Measurements from ENCODE around the gene YWHAE. TPM values are rescaled to one million over a fixed set of nuclear protein-coding genes. Genes with fewer than 3 reads are reported as not detected.
"Not testable (repeated sequence)": the region's sequence is repeated elsewhere in the genome, so short reads cannot be mapped to it uniquely, and the experiment has no call there.

Gene YWHAE
- polyA plus RNA-seq, 2 donors = 246 to 324 TPM

DNA sequence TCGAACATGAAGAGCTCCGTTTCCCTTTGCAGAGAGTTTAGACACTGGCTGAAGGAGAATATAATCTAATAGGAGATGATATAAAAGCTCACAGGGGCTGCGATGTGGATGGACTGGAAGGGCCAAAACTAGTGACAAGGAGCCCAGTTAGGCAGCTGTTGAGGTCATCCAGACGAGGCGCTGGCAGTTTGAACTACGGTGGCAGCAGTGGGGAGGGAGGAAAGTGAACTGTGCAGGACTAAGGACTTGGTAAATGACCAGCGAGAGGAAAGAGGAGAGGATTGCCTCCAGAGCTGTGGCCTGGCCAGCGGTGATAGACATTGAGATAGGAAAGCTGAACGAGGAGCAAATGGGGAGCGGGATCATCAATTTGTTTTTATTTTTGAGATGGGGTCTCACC, 14.6 kb upstream of the YWHAE start:
- Histone ChIP-seq H3K4me1 (ENCODE audit: control insufficient read depth in 2 of 2, insufficient read depth in 2 of 2, low read length in 1 of 2) (peaks cover 0 to 3% of the 10 kb centered on the region in 2 donors), H3K9me3 (ENCODE audit: control insufficient read depth in 2 of 2, insufficient read depth in 1 of 2, low read depth in 1 of 2, low read length in 1 of 2) (no peaks in the 10 kb centered on the region), H3K36me3 (ENCODE audit: control insufficient read depth in 2 of 2, insufficient read depth in 2 of 2, low read length in 1 of 2) (peaks cover 0 to under 1% of the 10 kb centered on the region in 2 donors), H3K27ac (ENCODE audit: low read depth in 2 of 2, low read length in 1 of 2) (no peak overlapping the region), H3K27me3 (ENCODE audit: control insufficient read depth in 1 of 2, insufficient read depth in 2 of 2, low read length in 2 of 2) (no peaks in the 10 kb centered on the region), H3K4me3 (ENCODE audit: low read depth in 1 of 2, low read length in 2 of 2) (no peak overlapping the region)
- WGBS, 2 donors = 84 to 89% methylated on average over 10 of the region's 10 CpGs

DNA sequence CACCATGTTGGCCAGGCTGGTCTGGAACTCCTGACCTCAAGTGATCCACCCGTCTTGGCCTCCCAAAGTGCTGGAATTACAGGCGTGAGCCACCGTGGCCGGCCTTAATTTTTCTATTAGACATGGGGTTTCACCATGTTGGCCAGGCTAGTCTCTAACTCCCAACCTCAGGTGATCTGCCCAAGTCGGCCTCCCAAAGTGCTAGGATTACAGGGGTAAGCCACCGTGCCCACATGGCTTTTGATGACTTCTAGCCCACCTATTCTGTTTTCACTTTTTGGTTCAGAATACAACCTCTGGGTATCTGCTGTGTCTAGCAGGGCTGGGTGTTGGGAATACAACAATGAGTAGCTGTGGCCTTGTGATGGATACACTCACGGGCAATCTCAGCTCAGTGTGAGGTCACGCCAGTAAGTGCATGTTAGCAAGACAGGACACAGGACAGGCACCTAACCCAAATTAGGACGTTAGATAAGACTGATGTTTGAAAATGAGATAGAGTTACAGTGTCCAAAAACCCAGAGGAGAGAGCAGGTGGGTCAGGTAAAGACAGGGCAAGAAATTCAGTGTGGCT, 14.1 kb upstream of the YWHAE start:
- Histone ChIP-seq H3K27ac (ENCODE audit: low read depth in 2 of 2, low read length in 1 of 2) (no peak overlapping the region), H3K4me3 (ENCODE audit: low read depth in 1 of 2, low read length in 2 of 2) (no peak overlapping the region), H3K27me3 (ENCODE audit: control insufficient read depth in 1 of 2, insufficient read depth in 2 of 2, low read length in 2 of 2) (no peaks in the 10 kb centered on the region), H3K36me3 (ENCODE audit: control insufficient read depth in 2 of 2, insufficient read depth in 2 of 2, low read length in 1 of 2) (no peaks in the 10 kb centered on the region), H3K9me3 (ENCODE audit: control insufficient read depth in 2 of 2, insufficient read depth in 1 of 2, low read depth in 1 of 2, low read length in 1 of 2) (no peaks in the 10 kb centered on the region), H3K4me1 (ENCODE audit: control insufficient read depth in 2 of 2, insufficient read depth in 2 of 2, low read length in 1 of 2) (peaks cover 0 to 3% of the 10 kb centered on the region in 2 donors)
- 86 to 88% methylated on average over 9 of the region's 9 CpGs for WGBS, 2 donors

- WGBS, 2 donors = 58 to 59% methylated on average over 6 of the region's 6 CpGs
- H3K9me3 ChIP-seq (ENCODE audit: control insufficient read depth in 2 of 2, insufficient read depth in 1 of 2, low read depth in 1 of 2, low read length in 1 of 2) = no peaks in the 10 kb centered on the region
- no peak overlapping the region for H3K4me3 ChIP-seq (ENCODE audit: low read depth in 1 of 2, low read length in 2 of 2)
- H3K4me1 ChIP-seq (ENCODE audit: control insufficient read depth in 2 of 2, insufficient read depth in 2 of 2, low read length in 1 of 2) = peaks cover 0 to 3% of the 10 kb centered on the region in 2 donors
- H3K27ac ChIP-seq (ENCODE audit: low read depth in 2 of 2, low read length in 1 of 2) = peak overlapping the region in 1 of 2 donors; percentile 56
- no peaks in the 10 kb centered on the region for H3K27me3 ChIP-seq (ENCODE audit: control insufficient read depth in 1 of 2, insufficient read depth in 2 of 2, low read length in 2 of 2)
- no peaks in the 10 kb centered on the region for H3K36me3 ChIP-seq (ENCODE audit: control insufficient read depth in 2 of 2, insufficient read depth in 2 of 2, low read length in 1 of 2)
Measured at GRCh38 chr17:1413281-1413791, 13.3 kb upstream of the YWHAE start.

GRCh38 chr17:1412185-1413110, 12.4 kb upstream of the YWHAE start:
- Histone ChIP-seq H3K9me3 (ENCODE audit: control insufficient read depth in 2 of 2, insufficient read depth in 1 of 2, low read depth in 1 of 2, low read length in 1 of 2) (no peaks in the 10 kb centered on the region), H3K36me3 (ENCODE audit: control insufficient read depth in 2 of 2, insufficient read depth in 2 of 2, low read length in 1 of 2) (no peaks in the 10 kb centered on the region), H3K4me3 (ENCODE audit: low read depth in 1 of 2, low read length in 2 of 2) (no peak overlapping the region), H3K4me1 (ENCODE audit: control insufficient read depth in 2 of 2, insufficient read depth in 2 of 2, low read length in 1 of 2) (peaks cover 0 to 3% of the 10 kb centered on the region in 2 donors), H3K27ac (ENCODE audit: low read depth in 2 of 2, low read length in 1 of 2) (peak overlapping the region in 1 of 2 donors; percentile 43), H3K27me3 (ENCODE audit: control insufficient read depth in 1 of 2, insufficient read depth in 2 of 2, low read length in 2 of 2) (no peaks in the 10 kb centered on the region)
- WGBS, 2 donors = 71 to 76% methylated on average over 27 of the region's 27 CpGs

- H3K4me3 ChIP-seq (ENCODE audit: low read depth in 1 of 2, low read length in 2 of 2) = no peak overlapping the region
Measured at GRCh38 chr17:1402262-1402586, 2.2 kb upstream of the YWHAE start.

DNA sequence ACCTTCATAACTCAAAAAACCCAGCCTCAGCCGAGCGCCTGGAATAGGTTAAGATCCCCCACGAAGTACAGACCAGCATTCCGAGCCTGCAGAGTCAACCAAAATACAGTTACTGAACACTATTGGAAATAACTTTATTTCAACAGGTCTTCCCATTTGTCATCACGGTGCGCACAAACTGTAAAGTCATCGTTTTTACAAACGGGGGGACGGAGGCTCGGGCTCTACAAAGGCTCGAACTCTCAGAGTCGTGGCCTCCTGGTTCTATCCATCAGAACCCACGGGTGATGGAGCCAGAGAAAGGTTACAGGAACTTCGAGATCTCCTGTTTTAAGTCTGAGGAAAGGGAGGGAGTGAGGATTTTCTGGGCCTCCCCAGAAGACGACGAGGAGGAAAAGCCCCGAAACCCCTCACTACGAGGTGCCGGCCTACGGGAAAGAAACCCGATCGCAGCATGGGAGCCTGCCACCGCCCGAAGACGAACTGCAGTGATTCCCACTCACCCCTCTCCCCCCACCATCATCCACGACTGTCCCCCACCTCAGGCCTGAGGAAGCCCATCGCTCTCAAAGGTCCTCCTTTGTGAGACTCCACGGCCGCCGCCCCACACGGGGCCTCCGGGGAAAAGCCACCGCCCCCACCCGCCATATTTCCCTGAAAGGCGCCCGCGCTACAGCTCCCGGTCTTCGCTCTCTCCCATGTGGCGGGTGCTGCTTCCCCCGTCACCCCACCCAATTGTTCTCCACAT, 917 bp downstream of the YWHAE start:
- 1 to 2% methylated on average over 38 to 41 of the region's 41 CpGs for WGBS, 2 donors
- Histone ChIP-seq H3K27me3 (ENCODE audit: control insufficient read depth in 1 of 2, insufficient read depth in 2 of 2, low read length in 2 of 2) (no peaks in the 10 kb centered on the region), H3K27ac (ENCODE audit: low read depth in 2 of 2, low read length in 1 of 2) (peak overlapping the region; percentile 99 to 100), H3K9me3 (ENCODE audit: control insufficient read depth in 2 of 2, insufficient read depth in 1 of 2, low read depth in 1 of 2, low read length in 1 of 2) (no peaks in the 10 kb centered on the region), H3K4me3 (ENCODE audit: low read depth in 1 of 2, low read length in 2 of 2) (peak overlapping the region; percentile 96 to 99), H3K36me3 (ENCODE audit: control insufficient read depth in 2 of 2, insufficient read depth in 2 of 2, low read length in 1 of 2) (no peaks in the 10 kb centered on the region), H3K4me1 (ENCODE audit: control insufficient read depth in 2 of 2, insufficient read depth in 2 of 2, low read length in 1 of 2) (peaks cover 0 to 3% of the 10 kb centered on the region in 2 donors)

More at GRCh38 chr17:1402262-1402586, 2.2 kb upstream of the YWHAE start:
- Histone ChIP-seq H3K36me3 (ENCODE audit: control insufficient read depth in 2 of 2, insufficient read depth in 2 of 2, low read length in 1 of 2) (no peaks in the 10 kb centered on the region), H3K9me3 (ENCODE audit: control insufficient read depth in 2 of 2, insufficient read depth in 1 of 2, low read depth in 1 of 2, low read length in 1 of 2) (no peaks in the 10 kb centered on the region), H3K27ac (ENCODE audit: low read depth in 2 of 2, low read length in 1 of 2) (no peak overlapping the region), H3K4me1 (ENCODE audit: control insufficient read depth in 2 of 2, insufficient read depth in 2 of 2, low read length in 1 of 2) (no peaks in the 10 kb centered on the region), H3K27me3 (ENCODE audit: control insufficient read depth in 1 of 2, insufficient read depth in 2 of 2, low read length in 2 of 2) (no peaks in the 10 kb centered on the region)
- 94 to 97% methylated on average over 4 of the region's 4 CpGs for WGBS, 2 donors

DNA sequence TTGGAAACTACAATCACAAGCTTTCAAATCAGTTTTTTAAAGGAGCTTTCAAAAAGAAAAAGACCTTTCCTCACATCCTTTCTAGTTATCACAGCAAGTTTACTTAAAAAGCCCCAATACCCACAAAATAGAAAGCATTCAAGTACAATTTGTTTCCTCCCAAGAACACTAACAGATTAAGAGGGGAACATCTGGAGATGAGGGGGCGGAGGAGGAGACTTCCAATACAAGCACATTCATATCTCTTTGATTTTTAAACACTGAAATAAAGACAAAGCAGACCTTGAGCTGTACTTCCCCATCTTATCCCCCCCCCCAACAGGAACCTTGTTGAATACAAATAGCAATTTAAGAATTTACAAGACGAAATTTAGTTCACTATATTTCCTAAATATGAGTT, 2.0 kb downstream of the YWHAE start:
- WGBS, 2 donors = 5 to 10% methylated on average over 2 of the region's 2 CpGs
- Histone ChIP-seq H3K4me1 (ENCODE audit: control insufficient read depth in 2 of 2, insufficient read depth in 2 of 2, low read length in 1 of 2) (peaks cover 0 to 5% of the 10 kb centered on the region in 2 donors), H3K27ac (ENCODE audit: low read depth in 2 of 2, low read length in 1 of 2) (no peak overlapping the region), H3K9me3 (ENCODE audit: control insufficient read depth in 2 of 2, insufficient read depth in 1 of 2, low read depth in 1 of 2, low read length in 1 of 2) (no peaks in the 10 kb centered on the region), H3K4me3 (ENCODE audit: low read depth in 1 of 2, low read length in 2 of 2) (peak overlapping the region in 1 of 2 donors; percentile 96), H3K27me3 (ENCODE audit: control insufficient read depth in 1 of 2, insufficient read depth in 2 of 2, low read length in 2 of 2) (no peaks in the 10 kb centered on the region), H3K36me3 (ENCODE audit: control insufficient read depth in 2 of 2, insufficient read depth in 2 of 2, low read length in 1 of 2) (no peaks in the 10 kb centered on the region)

DNA sequence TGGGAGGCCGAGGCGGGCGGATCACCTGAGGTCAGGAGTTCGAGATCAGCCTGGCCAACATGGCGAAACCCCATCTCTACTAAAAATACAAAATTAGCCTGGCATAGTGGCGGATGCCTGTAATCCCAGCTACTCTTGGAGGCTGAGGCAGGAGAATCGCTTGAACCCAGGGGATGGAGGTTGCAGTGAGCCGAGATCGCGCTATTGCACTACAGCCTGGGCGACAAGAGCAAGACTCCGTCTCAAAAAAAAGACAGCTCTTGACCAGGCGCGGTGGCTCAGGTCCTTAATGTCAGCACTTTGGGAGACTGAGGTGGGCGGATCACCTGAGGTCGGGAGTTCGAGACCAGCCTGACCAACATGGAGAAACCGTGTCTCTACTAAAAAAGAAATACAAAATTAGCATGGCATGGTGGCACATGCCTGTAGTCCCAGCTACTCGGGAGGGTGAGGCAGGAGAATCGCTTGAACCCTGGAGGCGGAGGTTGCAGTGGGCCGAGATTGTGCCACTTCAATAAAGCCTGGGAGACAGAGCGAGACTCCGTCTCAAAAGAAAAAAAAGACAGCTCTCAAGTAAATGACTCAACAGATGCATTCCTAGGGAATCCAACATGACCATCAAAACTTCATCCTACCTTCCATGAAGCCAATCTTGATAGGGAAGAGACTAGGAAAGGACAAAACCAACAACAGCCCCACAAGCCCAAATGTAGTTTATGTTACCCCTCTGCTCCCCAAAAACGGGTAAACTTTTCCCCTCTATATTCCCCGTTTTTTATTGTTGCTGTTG, 4.0 kb downstream of the YWHAE start:
- not testable (repeated sequence) for H3K36me3 ChIP-seq (ENCODE audit: control insufficient read depth in 2 of 2, insufficient read depth in 2 of 2, low read length in 1 of 2); H3K27ac ChIP-seq (ENCODE audit: low read depth in 2 of 2, low read length in 1 of 2); H3K27me3 ChIP-seq (ENCODE audit: control insufficient read depth in 1 of 2, insufficient read depth in 2 of 2, low read length in 2 of 2); H3K9me3 ChIP-seq (ENCODE audit: control insufficient read depth in 2 of 2, insufficient read depth in 1 of 2, low read depth in 1 of 2, low read length in 1 of 2); H3K4me1 ChIP-seq (ENCODE audit: control insufficient read depth in 2 of 2, insufficient read depth in 2 of 2, low read length in 1 of 2); H3K4me3 ChIP-seq (ENCODE audit: low read depth in 1 of 2, low read length in 2 of 2)
- 89% methylated on average over 26 of the region's 26 CpGs for WGBS, 2 donors

GRCh38 chr17:1391577-1391976, 8.4 kb downstream of the YWHAE start:
- WGBS, 2 donors = 92 to 93% methylated on average over 9 of the region's 9 CpGs
- Histone ChIP-seq H3K27ac (ENCODE audit: low read depth in 2 of 2, low read length in 1 of 2) (no peak overlapping the region), H3K36me3 (ENCODE audit: control insufficient read depth in 2 of 2, insufficient read depth in 2 of 2, low read length in 1 of 2) (no peaks in the 10 kb centered on the region), H3K4me1 (ENCODE audit: control insufficient read depth in 2 of 2, insufficient read depth in 2 of 2, low read length in 1 of 2) (peaks cover 4 to 5% of the 10 kb centered on the region in 2 donors), H3K9me3 (ENCODE audit: control insufficient read depth in 2 of 2, insufficient read depth in 1 of 2, low read depth in 1 of 2, low read length in 1 of 2) (no peaks in the 10 kb centered on the region), H3K27me3 (ENCODE audit: control insufficient read depth in 1 of 2, insufficient read depth in 2 of 2, low read length in 2 of 2) (no peaks in the 10 kb centered on the region), H3K4me3 (ENCODE audit: low read depth in 1 of 2, low read length in 2 of 2) (no peak overlapping the region)

Measured in esophagus (tissue), 2 donors.